GM19467 (cell line): ENCODE measurements around the gene BCO1.

ENCODE experiments used
- ATAC-seq: cut with Tn5 transposase; IDR thresholded peaks from one replicate; pipeline ENCODE4 v1.9.1; 2021; ENCODE audit warnings: mild to moderate bottlenecking, moderate library complexity; ENCODE audit not compliant: unreplicated experiment

BCO1 gene

DNA sequence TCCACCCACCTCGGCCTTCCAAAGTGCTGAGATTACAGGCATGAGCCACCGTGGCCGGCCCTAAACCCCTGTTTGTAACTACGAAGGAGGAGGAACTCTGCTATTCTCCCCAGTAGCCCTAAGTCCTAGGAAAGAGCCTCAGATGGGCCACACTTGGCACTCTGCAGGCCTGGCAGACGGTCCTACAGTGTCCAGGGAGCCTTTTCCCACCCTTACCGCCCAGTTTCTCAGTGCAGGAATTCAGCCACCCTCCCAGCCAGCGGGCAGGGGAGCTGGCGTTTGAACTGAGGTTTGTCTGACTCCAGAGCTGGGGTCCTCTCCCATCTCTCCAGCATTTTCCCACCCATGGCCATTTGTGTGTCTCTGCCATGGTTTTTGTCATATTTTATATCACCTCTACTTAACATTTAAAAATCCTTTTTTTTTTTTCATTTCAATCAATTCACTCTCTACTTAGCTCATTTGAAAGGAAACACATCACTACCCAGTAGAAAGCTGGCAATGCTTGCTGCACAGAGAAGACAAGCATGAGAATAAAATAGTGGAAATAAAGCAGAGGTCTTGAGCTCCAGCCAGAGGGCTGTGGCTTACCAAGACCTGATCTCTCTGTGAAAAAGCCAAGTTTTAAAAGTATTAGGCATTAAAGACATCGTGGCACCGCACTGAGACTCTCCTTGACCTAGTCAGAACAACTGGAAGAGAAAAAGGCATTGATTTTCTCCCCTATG lies 34.9 kb downstream of the BCO1 start:
- ATAC-seq, result no peak

DNA sequence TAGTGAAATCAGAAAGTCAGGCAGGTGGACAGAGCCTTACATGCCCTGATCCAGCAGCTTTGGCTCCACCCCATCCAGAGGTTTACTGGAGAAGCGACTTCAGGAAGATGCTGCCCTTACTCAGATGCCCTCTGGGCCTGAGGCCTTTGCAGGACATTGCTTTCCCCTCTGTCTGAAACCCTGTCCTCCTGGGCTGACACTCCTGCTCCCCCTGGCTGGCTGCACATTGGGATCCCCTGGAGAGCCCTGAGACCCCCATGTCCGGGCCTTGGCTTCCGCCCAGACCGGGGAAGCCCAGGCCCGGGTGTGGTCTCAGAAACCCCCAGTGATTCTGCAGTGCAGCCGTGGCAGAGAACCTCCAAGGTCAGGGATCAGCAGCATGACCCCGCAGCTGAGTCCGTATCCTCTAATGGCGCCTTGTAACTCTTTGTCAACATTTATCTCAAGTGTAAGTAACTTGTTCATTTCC lies 36.6 kb downstream of the BCO1 start:
- no peak for ATAC-seq

DNA sequence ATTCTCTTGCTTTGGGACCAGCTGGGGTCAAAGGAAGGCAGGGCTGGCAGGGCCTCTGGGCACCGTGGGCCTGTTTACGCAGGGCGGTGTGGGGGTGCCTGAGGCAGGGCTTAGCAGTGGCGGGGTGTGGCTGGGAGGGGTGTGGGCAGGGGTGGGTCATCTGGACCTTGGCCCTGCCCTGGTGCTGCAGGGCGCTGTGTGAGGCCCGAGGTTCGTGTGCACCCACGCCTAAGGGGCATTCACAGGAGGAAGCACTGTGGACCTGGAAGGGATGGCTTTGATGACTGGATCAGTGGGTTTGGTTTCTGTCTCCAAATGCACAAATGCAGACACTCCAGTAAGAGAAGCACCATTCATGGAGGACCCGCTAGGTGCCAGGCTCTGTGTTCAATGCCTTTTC lies 37.3 kb downstream of the BCO1 start:
- no peak for ATAC-seq

DNA sequence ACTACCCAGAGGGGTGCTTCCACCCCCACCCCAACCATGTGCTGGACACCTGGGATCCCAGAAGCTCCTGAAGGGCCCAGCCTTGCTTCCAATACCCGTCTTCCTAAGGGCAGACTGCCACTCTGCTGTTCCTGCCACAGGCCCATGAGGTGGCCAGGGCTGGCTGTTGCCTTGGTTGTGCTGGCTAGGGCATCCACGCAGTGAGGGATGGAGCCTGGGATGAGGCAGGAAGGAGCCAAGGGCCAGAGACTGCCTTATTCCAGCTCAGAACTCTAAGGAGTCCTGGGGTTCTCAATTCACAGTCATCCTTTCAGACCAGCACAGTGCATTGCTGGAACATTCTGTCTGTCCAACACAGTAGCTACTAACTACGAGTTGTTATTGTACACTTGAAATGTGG lies 37.8 kb downstream of the BCO1 start:
- ATAC-seq, result no peak

DNA sequence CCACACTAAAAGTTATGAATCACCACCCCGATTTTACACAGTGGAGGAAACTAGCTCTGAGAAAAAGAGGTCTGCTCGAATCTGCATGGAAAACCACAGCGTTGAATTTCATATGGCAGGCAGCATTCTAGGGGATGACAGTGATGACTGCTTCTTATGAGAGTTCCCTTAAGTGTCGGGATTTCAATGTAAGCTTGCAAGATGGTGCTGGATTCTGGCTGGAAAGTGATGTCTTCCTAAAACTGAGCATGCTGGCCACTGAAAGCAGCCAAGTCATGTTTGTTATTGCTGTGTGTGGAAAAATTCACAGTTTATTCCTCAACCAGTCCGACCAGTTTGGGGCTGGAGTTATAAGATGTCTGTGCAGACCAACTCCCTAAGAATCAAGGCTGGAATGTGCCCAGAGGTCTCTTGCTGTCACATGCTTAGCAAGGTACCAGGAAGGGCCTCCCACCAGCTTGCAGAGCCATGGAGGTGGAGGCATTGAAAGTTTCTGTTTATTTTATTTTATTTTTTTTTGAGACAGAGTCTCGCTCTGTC lies 39.1 kb downstream of the BCO1 start:
- ATAC-seq, result no peak

DNA sequence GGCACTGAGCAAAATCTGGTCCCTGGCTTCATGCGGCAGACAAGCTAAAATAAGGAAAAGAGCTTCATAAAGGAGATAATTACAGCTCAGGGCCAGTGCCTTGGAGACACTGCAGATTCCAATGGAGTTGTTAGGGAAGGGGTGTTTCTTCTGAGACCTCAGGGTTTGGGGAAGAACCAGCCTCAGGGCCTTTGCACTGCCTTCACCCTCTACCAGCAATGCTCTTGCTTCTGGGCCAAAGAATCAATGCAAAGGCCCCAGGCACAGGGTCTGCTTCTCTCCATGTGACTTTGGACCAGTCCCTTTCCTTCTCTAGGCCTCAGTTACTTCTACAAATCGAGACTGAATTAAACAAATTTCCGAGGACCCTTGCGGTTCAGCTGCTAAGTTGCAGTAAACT lies 40.0 kb downstream of the BCO1 start:
- no peak for ATAC-seq

DNA sequence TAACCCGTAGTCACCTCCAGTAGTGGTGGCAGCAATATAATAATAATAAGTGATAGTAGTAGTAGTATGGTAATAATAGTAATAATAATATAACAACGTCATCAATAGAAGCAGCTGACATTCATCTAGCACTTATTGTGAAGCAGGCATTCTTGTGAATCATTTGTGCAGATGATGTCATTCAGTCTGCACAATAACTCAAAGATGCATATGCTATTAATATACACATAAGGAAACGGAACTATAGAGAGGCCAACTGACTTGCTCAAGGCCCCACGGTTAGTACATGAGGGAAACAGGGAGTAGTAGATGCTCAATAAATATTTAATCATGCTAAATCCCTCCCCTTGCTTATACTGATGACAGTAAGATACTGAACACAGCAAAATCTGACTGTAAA lies 40.9 kb downstream of the BCO1 start:
- ATAC-seq, result no peak

DNA sequence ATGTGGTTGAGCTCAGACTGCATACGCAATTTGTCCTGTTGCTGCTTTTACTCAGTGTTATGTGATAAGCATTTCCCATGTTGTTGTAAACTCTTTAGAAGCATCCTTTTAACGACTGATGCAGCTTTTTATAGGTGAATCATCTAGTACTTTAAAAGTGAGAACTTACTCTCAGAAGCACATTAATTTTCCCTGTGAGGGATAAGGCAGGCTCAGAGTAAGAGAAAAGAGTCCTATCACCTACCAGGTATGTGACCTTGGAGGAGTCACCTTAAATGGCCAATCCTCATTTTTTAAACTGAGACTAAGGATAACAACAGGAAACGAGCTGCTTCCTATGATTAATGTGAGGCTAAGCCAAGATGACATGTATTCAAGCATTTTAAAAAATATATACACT lies 41.9 kb downstream of the BCO1 start:
- no peak for ATAC-seq

DNA sequence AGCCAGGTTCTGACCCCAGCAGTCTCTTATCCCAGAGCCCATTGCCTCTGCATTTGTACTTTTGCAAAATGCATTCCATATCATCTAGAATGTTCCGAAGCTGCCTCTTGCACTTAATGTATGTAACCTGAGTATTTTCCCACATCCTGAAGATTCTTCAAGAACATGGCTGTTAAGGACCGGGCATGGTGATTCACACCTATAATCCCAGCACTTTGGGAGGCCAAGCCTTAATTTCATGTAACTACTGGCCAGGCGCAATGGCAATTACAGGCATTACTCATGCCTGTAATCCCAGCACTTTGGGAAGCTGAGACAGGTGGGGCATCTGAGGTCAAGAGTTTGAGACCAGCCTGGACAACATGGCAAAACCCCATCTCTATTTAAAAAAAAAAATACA lies 44.6 kb downstream of the BCO1 start:
- no peak for ATAC-seq

DNA sequence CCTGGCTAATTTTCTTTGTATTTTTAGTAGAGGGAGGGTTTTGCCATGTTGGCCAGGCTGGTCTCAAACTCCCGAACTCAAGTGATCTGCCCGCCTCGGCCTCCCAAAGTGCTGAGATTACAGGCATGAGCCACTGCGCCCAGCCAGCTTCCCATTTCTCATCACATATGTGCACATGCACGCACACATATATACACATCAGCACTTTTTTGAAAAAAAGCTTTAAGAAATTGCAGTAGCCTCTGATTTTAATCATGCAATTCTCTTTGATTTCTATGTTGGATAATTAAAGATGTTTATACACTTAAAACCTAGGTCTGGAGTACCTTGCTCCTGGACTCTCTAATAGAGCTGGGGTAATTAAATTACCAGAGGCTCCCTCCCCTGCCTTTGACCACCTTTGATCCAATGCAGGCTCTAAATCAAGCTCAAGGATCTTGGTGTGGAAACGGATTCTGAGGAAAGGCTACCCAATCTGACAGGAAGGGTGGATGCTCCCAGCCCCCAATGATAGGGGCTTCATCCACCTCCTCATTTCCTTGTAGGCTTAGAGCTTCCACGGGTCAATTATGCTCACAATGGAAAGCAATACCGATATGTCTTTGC lies 46.6 kb downstream of the BCO1 start:
- no peak for ATAC-seq

DNA sequence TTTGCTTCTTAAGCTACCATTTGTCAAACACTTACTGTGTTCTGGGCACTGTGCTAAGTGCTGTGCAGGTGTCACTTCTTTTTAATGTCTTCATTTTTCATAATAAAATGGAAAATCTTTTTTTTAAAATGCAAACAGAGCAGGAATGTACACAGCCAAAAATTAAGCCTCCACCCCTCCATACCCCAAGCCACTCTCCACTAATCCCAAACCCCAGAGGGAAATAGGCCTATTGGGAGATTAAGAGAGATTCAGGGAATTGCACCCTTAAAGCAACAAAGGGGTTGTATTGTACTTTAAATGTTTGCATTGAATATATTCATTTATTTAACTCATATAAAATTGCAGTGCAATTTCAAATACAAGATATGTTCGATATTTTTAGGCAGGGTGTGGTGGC lies 47.7 kb downstream of the BCO1 start:
- no peak for ATAC-seq

DNA sequence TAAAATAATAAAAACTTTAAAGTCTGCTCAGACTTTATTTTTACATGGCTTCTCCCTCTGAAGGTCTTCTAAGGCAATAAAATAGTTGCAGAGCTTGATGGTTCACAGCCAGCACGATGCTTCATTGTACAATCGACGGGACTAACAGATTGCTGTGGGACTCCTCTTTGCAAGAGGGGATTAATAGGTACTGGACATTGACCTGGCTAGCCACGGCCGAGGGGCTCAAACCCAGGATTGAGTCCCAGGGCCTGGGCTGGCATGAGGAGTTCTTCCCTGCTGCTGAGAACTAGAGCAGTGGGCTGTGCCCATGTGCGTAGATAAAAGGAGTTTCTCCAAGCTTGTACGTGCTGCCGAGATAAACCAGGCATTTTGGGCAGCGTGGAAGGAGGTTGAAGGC lies 52.6 kb downstream of the BCO1 start:
- ATAC-seq, result no peak

DNA sequence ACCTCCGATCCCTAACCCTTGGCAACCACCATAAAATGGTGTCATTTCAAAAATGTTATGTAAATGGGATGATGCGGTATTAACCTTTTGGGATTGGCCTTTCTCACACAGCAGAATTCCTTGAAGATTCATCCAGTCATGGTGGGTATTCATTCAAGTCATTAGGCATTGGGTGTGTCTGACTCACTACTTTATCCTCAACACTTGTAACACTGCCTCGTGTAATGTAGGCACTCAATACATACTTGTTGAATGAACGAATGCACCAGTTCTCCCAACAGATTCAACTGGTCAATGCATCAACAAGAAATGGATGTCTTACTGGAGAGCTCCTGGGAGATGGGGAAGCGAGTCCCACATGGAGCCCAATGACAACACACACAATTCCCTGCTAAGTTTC lies 54.4 kb downstream of the BCO1 start:
- ATAC-seq, result no peak

DNA sequence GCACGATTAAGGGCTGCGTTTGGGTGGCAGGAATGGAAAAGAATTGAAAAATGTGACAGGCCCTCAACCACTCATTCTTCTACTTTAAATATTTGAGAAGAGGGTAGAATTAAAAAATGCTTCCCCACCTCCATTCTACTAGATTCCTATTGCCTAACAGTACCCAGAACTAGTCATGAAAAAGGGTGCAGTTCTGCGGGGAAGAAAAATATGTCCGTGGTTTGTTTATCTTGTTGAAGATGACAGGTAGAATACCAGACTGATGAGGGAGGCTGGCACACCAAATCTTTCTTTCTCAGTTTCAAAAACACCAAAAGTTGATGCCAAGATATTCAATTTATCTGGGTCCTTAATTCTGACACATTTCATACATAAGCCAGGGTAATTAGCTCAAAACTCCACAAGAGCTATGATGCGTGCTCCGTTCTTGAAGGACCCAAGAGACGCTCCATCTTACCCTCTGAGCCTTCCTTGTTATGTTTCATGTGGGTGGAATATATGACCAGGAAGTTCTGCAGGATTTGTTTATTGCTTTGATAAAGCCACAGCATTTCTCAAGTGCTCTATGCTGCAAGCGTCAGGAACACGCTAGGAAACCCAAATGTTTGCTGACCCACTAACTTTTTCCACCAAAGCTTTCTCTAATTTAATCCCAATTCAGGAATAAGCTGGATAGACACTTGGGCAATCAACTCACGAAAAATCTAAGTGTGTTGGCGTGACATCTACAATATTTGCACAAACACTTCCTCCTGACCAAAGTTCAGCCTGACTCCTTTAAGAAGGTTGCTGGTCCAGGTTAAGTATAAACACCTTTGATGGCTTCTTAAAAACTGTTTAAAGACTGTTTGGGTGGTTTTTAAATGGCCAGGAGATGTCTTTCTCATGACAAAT lies 55.7 kb downstream of the BCO1 start:
- no peak for ATAC-seq

DNA sequence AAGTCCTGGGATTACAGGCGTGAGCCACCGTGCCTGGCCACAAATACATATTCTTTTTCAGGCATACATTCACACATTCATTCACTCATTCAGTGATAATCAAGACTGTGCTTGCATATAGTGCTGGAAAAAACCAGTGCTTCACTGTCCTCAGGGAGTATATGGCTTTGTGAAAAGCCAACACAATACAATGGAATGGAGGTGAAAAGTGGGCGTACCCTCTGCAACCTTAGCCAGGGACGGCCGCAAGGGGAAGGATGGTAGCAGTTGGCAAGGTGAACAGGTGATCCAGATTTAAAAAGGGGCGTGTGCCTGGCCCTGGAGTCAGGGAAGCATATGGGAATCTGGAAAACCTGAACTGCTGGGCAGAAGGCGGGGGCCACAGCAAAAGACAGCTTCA lies 58.1 kb downstream of the BCO1 start:
- no peak for ATAC-seq

DNA sequence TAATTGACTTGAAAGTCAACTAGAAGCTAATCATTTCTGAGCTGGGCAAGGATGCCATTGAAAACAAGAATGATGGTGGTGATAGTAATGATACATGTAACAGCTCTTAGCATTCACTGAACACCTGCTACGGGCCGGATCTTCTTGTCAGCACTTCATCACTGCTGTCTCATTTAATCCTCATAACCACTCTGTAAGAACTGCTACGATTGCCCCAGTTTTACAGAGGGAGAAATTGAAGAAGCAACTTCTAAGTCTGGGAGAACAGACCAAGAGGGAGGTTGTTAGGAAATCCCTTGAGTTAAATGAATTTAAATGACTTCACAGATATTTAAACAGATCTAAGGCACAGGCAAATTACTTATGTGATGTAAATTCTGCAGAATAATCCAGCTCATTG lies 69.3 kb downstream of the BCO1 start:
- ATAC-seq, result no peak

DNA sequence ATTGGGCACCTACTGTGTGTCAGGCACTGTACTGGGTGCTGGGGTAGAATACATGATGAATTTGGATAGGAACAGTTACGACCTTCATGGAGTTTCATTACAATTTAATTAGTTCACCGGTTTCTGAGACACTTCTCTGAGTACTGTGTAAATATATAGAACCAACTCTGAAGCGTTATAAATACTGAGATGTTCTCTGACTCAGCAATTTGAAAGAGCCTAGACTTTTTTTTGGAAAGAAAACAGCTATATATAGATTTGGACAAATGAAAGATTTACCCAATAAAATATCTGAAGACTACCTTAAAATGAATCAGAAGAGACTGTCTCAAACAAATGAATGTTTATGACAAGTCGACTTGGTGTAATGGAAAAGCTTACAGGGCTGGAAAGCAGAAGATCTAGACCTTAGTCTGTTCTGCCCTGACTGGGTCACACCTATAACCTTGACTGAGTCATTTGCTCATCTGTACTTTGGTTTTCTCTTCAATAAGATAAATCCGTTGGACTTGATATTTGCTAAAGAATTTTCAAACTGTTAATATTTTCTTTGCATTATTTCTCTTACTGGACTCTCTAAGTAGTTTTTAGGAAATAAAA lies 71.7 kb downstream of the BCO1 start:
- ATAC-seq, result no peak

DNA sequence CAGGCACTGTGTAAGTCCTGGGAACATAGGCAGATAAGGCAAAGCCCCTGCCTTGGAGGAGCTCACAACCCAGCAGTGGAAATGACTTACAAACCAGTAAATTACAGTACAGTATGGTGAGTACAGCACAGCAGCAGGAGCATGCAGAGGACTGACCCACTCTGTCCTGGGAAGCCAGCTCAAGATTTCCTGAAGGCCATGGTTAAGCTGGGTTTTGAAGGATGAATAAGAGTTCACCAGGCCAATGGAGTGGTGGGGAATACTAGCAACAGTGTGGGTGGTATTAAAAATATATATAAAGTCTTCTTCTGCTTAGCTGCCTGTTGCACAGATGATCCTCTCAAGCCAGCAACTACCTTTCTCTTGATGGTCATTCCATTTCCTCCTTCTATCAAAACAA lies 73.3 kb downstream of the BCO1 start:
- ATAC-seq, result no peak

DNA sequence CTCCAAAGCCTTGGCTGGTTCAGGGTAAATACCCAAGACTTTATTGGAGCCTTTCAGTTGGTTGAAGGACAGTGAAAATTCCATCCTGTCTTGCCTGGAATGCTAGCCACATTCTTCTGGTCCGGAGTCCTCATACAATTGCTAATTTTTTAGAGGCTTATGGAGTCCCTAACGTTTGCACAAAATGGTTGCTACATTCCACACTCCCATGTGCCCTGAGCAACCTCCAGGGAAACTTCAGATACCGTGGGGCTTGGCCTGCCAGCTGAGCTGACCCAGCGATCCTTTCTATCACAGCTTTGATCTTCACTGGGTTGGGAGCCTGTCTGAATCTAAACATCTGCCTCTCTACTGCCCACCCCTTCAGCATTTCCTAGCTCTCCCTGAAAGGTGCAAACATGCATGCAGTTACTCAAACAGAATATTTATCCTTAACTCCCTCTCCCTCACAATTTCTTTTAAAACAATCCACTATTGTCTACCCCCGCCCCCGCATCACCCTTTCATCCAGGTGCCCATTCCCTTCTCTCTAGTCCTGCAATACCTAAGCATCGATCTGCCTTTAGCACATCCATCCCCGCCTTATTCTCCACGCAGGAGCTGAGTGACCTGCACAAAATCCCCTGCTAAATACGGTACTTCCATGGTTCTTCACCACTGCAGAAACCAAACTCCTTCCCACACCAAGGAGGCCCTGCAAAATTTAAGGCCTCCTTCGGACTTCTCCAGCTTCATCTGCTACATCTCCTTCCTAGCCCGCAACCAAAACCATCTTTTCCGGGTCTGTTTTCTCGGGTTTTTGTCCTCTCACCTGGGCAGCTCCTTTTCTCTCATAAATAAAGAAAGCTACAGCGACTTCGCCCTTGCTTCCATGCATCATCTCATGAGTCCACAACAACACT lies 75.5 kb downstream of the BCO1 start:
- ATAC-seq, result no peak

DNA sequence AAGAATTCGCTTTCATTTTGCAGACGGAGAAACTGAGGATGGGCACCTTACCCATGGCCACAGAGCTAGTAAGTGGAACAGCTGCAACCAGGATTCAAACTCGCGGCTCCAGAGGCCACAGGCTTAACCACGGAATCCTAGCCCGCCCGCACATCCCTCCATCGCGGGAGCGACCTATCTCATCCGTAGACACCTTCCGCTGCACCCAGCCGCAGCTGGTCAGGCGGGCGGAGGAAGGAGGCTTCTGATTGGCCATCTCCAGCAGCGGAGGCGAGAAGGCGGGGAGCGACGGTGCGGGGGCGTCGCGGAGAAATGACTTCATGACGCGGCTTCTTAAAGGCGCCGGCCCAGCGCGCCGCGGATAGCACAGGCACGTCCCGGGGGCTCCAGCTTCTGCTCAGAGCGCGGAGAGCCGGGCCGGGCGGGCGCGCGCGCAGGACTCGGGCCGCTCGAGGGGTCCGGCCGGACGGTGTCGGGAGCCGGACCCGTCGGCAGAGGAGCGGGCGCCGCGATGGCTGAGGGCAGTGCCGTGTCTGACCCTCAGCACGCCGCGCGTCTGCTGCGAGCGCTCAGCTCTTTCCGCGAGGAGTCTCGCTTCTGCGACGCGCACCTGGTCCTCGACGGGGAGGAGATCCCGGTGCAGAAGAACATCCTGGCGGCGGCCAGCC lies 76.2 kb downstream of the BCO1 start, which contains the start of gene GAN:
Gene GAN, plus strand, starts transcription at position 360 of the 668 bp plus-strand sequence. Its CDS starts 152 bp downstream, at position 512.
- ATAC-seq, result peak; percentile 93
